ENCODE results near the gene ELAPOR1. TPM values are rescaled to one million over a fixed set of nuclear protein-coding genes. Genes with fewer than 3 reads are reported as not detected.

Gene ELAPOR1, protein sequence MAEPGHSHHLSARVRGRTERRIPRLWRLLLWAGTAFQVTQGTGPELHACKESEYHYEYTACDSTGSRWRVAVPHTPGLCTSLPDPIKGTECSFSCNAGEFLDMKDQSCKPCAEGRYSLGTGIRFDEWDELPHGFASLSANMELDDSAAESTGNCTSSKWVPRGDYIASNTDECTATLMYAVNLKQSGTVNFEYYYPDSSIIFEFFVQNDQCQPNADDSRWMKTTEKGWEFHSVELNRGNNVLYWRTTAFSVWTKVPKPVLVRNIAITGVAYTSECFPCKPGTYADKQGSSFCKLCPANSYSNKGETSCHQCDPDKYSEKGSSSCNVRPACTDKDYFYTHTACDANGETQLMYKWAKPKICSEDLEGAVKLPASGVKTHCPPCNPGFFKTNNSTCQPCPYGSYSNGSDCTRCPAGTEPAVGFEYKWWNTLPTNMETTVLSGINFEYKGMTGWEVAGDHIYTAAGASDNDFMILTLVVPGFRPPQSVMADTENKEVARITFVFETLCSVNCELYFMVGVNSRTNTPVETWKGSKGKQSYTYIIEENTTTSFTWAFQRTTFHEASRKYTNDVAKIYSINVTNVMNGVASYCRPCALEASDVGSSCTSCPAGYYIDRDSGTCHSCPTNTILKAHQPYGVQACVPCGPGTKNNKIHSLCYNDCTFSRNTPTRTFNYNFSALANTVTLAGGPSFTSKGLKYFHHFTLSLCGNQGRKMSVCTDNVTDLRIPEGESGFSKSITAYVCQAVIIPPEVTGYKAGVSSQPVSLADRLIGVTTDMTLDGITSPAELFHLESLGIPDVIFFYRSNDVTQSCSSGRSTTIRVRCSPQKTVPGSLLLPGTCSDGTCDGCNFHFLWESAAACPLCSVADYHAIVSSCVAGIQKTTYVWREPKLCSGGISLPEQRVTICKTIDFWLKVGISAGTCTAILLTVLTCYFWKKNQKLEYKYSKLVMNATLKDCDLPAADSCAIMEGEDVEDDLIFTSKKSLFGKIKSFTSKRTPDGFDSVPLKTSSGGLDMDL
- 2.1 TPM for total RNA-seq

DNA sequence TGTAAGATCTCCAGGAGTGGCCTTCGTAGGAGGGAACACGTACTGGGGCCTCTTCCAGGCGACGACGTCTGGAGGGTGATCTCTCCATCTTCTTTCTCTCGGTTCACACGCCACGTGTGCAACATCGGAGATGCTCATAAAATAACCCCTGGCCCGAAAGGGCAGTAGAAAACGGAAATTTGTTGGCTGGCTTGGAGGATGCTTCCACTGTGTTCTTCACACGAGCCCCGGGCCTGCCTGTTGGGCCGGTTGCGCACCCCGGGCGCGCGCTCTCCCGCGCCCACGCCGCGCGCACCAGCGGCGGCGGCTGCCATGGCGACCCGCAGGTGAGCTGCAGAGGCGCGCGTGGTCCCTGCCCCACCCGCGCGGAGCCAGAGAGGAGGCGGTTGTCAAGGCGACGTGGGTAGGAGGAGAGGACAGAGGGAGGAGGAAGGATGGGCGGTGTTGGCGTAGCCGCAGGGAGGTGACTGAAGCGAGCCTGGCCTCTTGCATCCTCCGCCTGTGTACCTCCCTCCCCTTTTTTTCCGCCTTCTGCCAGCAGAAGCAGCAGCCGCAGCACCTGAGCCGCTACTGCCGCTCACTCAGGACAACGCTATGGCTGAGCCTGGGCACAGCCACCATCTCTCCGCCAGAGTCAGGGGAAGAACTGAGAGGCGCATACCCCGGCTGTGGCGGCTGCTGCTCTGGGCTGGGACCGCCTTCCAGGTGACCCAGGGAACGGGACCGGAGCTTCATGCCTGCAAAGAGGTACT is at the start of gene ELAPOR1:
ELAPOR1 (plus strand) TSS at position 526 of the 752 bp plus-strand sequence; CDS start at position 595, 69 bp downstream.

DNA sequence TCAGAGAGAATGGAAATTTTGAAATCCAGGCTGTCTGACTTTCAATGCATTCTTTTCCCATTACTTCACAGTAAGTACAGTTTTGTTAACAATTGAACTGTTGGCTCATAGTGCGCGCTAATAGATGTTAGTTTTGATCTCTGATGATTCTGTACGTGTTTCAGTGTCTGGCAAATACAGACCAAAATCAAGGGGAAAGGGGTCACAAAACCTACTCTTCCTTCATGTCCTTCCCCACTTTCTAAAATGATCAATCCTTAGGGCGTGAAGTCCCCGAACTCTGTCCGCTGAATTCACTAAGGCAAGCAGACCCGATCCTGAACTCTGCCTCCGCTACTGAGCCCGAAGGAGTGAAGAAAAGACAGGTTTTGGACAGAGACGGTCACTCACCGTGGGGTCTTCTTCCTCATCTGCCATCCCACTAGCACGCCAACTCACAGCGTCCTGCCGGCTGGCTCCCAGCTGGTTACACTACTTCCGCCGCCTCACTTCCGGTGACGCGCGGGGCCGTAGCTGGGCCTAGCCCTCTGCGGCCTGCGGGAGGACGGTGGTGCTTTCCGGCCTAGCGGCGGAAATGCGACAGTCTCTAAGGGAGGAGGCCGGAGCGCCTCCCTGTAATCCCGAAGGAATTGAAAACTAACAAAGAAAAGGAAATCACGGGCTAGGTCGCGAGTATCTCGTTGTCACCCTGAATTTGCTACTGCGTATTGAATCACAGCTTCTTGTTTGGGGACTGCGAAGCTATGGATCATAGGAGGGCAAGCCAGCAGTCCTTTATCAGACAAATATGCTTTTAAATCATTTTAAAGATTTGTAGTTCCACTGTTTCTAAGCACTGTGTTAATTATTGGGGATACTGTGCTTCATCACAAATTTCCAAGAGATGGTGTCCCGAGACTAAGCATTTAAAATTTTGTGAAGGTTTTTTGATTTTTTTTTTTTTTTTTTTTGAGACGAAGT is 38.1 kb upstream of the ELAPOR1 start, which contains the start of gene TAF13:
TAF13 (minus strand) TSS at position 473 of the 960 bp plus-strand sequence; CDS start at position 417, 56 bp downstream.

DNA sequence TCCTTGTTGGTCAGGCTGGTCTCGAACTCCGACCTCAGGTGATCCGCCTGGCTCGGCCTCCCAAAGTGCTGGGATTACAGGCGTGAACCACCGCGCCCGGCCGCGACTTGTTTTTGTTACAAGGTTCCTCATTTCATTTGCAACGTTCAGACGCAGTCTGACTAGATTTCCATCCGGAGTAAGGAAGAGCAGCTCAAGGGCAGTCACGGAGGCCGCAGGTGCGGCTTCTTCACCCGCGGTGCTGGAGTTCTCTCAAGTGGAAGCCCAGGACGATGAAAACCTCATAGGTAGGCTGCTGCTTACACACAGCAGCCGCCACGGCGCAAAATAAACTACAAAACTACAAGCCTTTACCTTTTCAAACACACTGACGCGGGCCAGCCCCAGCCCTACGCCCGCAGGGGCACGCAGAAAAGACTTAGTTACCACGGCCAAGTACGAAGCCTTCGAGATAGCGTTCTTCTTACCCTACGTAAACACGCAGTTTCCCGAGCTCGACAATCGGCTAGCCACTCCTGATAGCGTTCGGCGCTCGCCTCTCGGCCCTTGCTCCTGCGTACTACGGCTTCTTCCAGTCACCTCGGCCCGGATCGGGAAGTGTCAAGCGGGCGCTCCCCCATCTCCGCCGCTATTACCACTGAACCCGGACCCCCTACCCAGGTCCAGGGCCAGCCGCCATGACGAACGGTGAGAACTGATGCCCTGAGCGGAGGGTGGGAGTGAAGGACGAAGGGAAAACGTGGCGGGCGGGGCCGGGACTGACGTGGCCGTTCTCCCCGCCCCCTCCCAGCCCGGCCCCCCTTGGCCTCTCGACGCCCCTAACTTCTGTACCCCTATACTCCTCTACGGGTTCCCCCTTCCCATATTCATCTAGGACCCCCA is 23.5 kb upstream of the ELAPOR1 start, which contains the start of gene TMEM167B:
TMEM167B (plus strand) TSS at position 569 of the 882 bp plus-strand sequence; CDS start at position 678, 109 bp downstream.

Small RNA genes lying within 50 kb of the gene (small RNA-seq; reads per million reads assigned to genes)
- gene AL356488.2 (ENCODE audit: low replicate concordance) = not detected

Other genes with a start within 250 kb of the ELAPOR1 start
- gene GPSM2, start 237.1 kb upstream of the ELAPOR1 start, total RNA-seq = 15.7 TPM
- gene CLCC1, start 150.6 kb upstream of the ELAPOR1 start, total RNA-seq = 22.0 TPM
- gene WDR47, start 72.0 kb upstream of the ELAPOR1 start, total RNA-seq = 22.0 TPM
- 23.8 TPM for gene TAF13, start 38.1 kb upstream of the ELAPOR1 start, total RNA-seq
- gene TMEM167B, start 23.4 kb upstream of the ELAPOR1 start, total RNA-seq = 25.9 TPM
- 84.2 TPM for gene SARS1, start 99.8 kb downstream of the ELAPOR1 start, total RNA-seq
- gene CELSR2, start 135.4 kb downstream of the ELAPOR1 start, total RNA-seq = 31.0 TPM
- gene PSRC1, start 169.0 kb downstream of the ELAPOR1 start, total RNA-seq = 8.1 TPM
- not detected for gene MYBPHL, start 192.9 kb downstream of the ELAPOR1 start, total RNA-seq

Measured in metanephros (tissue), 2 donors.